Activated T-helper 1 cell treated with anti-CD3 and anti-CD28 coated beads, Interleukin-12 subunit alpha, Interleukin-12 subunit beta, Interleukin-2, Interleukin-4 antibody, amounts not matched to agents 30 ng/mL and 10 ng/mL and 1 ng/mL, durations not matched to agents 14 hours and 24 hours and 36 hours (primary cell): ENCODE results near the gene AGMO. TPM values are rescaled to one million over a fixed set of nuclear protein-coding genes. Genes with fewer than 3 reads are reported as not detected.

ENCODE experiments used
- DNase-seq: peaks from one replicate; pipeline ENCODE4 v3.0.0; 2021; ENCODE audit warnings: low spot score
- H3K27ac Mint-ChIP-seq: one replicate; pipeline ENCODE4 v1.8.0; 2021; ENCODE audit warnings: mild to moderate bottlenecking, mixed read lengths
- H3K27me3 Mint-ChIP-seq: one replicate; pipeline ENCODE4 v1.8.0; 2022; ENCODE audit warnings: mild to moderate bottlenecking, moderate library complexity, mixed read lengths; ENCODE audit not compliant: insufficient read depth
- H3K36me3 Mint-ChIP-seq: one replicate; pipeline ENCODE4 v1.8.0; 2021; ENCODE audit warnings: low read depth, mixed read lengths
- H3K4me1 Mint-ChIP-seq: one replicate; pipeline ENCODE4 v1.8.0; 2021; ENCODE audit warnings: low read depth, mixed read lengths
- H3K4me3 Mint-ChIP-seq: one replicate; pipeline ENCODE4 v1.8.0; 2021; ENCODE audit warnings: mild to moderate bottlenecking, moderate library complexity, mixed read lengths
- H3K9me3 Mint-ChIP-seq: one replicate; pipeline ENCODE4 v1.8.0; 2021; ENCODE audit warnings: mixed read lengths
- intact Hi-C: fragments of 100-400 bp; cut with micrococcal nuclease; formaldehyde crosslinking; loops from one replicate; pipeline ENCODE4 v1.15.1; 2024
- total RNA-seq: library from RNA; stranded (reverse); gene quantifications from 2 replicates; pipeline ENCODE4 v1.2.3, GENCODE V29; 2022

Gene AGMO
- total RNA-seq, 1 donor from 2014 or later: not detected

- Mint-ChIP-seq H3K27me3 (no peaks in the 10 kb centered on the region), H3K4me1 (no peaks in the 10 kb centered on the region), H3K36me3 (no peaks in the 10 kb centered on the region), H3K9me3 (no peaks in the 10 kb centered on the region), H3K27ac (no peak overlapping the region), H3K4me3 (no peak overlapping the region)
- no peak for DNase-seq
- intact Hi-C loops: no loop called here
Measured at GRCh38 chr7:15178065-15178464, 383.8 kb downstream of the AGMO start.

GRCh38 chr7:15176089-15176488 is 385.7 kb downstream of the AGMO start:
- no peaks in the 10 kb centered on the region for H3K9me3 Mint-ChIP-seq
- no peak overlapping the region for H3K27ac Mint-ChIP-seq
- no peak for DNase-seq
- no peaks in the 10 kb centered on the region for H3K36me3 Mint-ChIP-seq
- no peak overlapping the region for H3K4me3 Mint-ChIP-seq
- H3K27me3 Mint-ChIP-seq: no peaks in the 10 kb centered on the region
- H3K4me1 Mint-ChIP-seq: no peaks in the 10 kb centered on the region
- intact Hi-C loops: no loop called here

GRCh38 chr7:15175152-15175551 is 386.7 kb downstream of the AGMO start:
- Mint-ChIP-seq H3K4me3 (no peak overlapping the region), H3K27me3 (no peaks in the 10 kb centered on the region), H3K4me1 (no peaks in the 10 kb centered on the region), H3K27ac (no peak overlapping the region), H3K36me3 (no peaks in the 10 kb centered on the region), H3K9me3 (no peaks in the 10 kb centered on the region)
- intact Hi-C loops: no loop called here
- no peak for DNase-seq

GRCh38 chr7:15174485-15174884 is 387.3 kb downstream of the AGMO start:
- Mint-ChIP-seq H3K4me3 (no peak overlapping the region), H3K9me3 (no peaks in the 10 kb centered on the region), H3K36me3 (no peaks in the 10 kb centered on the region), H3K4me1 (no peaks in the 10 kb centered on the region), H3K27ac (no peak overlapping the region), H3K27me3 (no peaks in the 10 kb centered on the region)
- DNase-seq: no peak
- intact Hi-C loops: no loop called here

GRCh38 chr7:15168489-15168888 is 393.3 kb downstream of the AGMO start:
- no peak for DNase-seq
- H3K4me3 Mint-ChIP-seq: no peak overlapping the region
- intact Hi-C loops: no loop called here
- H3K27ac Mint-ChIP-seq: no peak overlapping the region
- no peaks in the 10 kb centered on the region for H3K36me3 Mint-ChIP-seq
- no peaks in the 10 kb centered on the region for H3K9me3 Mint-ChIP-seq
- H3K27me3 Mint-ChIP-seq: no peaks in the 10 kb centered on the region
- H3K4me1 Mint-ChIP-seq: no peaks in the 10 kb centered on the region

- Mint-ChIP-seq H3K27me3 (no peaks in the 10 kb centered on the region), H3K27ac (no peak overlapping the region), H3K36me3 (no peaks in the 10 kb centered on the region), H3K4me3 (no peak overlapping the region), H3K4me1 (no peaks in the 10 kb centered on the region), H3K9me3 (no peaks in the 10 kb centered on the region)
- DNase-seq: no peak
- intact Hi-C loops: no loop called here
Measured at GRCh38 chr7:15167912-15168311, 393.9 kb downstream of the AGMO start.

GRCh38 chr7:15166620-15167019 is 395.2 kb downstream of the AGMO start:
- no peaks in the 10 kb centered on the region for H3K36me3 Mint-ChIP-seq
- DNase-seq: no peak
- H3K9me3 Mint-ChIP-seq: no peaks in the 10 kb centered on the region
- intact Hi-C loops: no loop called here
- H3K4me3 Mint-ChIP-seq: no peak overlapping the region
- H3K27ac Mint-ChIP-seq: no peak overlapping the region
- no peaks in the 10 kb centered on the region for H3K27me3 Mint-ChIP-seq
- no peaks in the 10 kb centered on the region for H3K4me1 Mint-ChIP-seq

GRCh38 chr7:15159261-15159660 is 402.6 kb downstream of the AGMO start:
- H3K4me3 Mint-ChIP-seq: no peak overlapping the region
- H3K27ac Mint-ChIP-seq: no peak overlapping the region
- H3K9me3 Mint-ChIP-seq: no peaks in the 10 kb centered on the region
- H3K27me3 Mint-ChIP-seq: no peaks in the 10 kb centered on the region
- no peak for DNase-seq
- intact Hi-C loops: no loop called here
- H3K4me1 Mint-ChIP-seq: no peaks in the 10 kb centered on the region
- H3K36me3 Mint-ChIP-seq: no peaks in the 10 kb centered on the region

- H3K27me3 Mint-ChIP-seq: no peaks in the 10 kb centered on the region
- H3K27ac Mint-ChIP-seq: no peak overlapping the region
- intact Hi-C loops: no loop called here
- H3K4me3 Mint-ChIP-seq: no peak overlapping the region
- H3K4me1 Mint-ChIP-seq: no peaks in the 10 kb centered on the region
- DNase-seq: no peak
- no peaks in the 10 kb centered on the region for H3K36me3 Mint-ChIP-seq
- H3K9me3 Mint-ChIP-seq: no peaks in the 10 kb centered on the region
Measured at GRCh38 chr7:15158141-15158810, 403.5 kb downstream of the AGMO start.

Other genes with a start within 250 kb of the AGMO start
- not detected in 2 replicates for gene MEOX2, start 124.7 kb upstream of the AGMO start, total RNA-seq